Breast epithelium (tissue), 3 donors: ENCODE results near the gene LRRC9.

Experiments used
- CTCF ChIP-seq, 3 donors: fragments of 450-650 bp; IDR thresholded peaks; one replicate each; pipeline ENCODE4 v1.5.1; 2016 to 2017; ENCODE audit warnings: antibody characterized with exemption in 3 of 3, mild to moderate bottlenecking in 3 of 3, moderate library complexity in 3 of 3
- POLR2A ChIP-seq: fragments of 450-650 bp; IDR thresholded peaks from one replicate; pipeline ENCODE4 v1.6.1; 2016; ENCODE audit warnings: antibody characterized with exemption, mild to moderate bottlenecking, moderate library complexity
- POLR2AphosphoS5 ChIP-seq, 3 donors: sonication (generic); formaldehyde crosslinking; IDR thresholded peaks; one replicate each; pipeline ENCODE4 v1.6.1; 2017; ENCODE audit warnings: antibody characterized with exemption in 3 of 3

GRCh38 chr14:60090864-60091519 is 171.0 kb downstream of the LRRC9 start:
- TF ChIP-seq POLR2A (no peak), CTCF (IDR thresholded peaks at IDR 0.05) (no peak), POLR2AphosphoS5 (IDR thresholded peaks at IDR 0.05) (no peak)
